Measurements from ENCODE around the gene PRDM2.

Gene PRDM2

GRCh38 chr1:13793088-13793730 lies 93.2 kb downstream of the PRDM2 start:
- TF ChIP-seq ZNF121 (tag by site-specific recombination; IDR thresholded peaks at IDR 0.05) (no peak), BCL6B (tag by site-specific recombination; IDR thresholded peaks at IDR 0.05) (no peak), ZNF530 (tag by site-specific recombination; IDR thresholded peaks at IDR 0.05; ENCODE audit: low read depth) (no peak), ZNF510 (tag by site-specific recombination; IDR thresholded peaks at IDR 0.05; ENCODE audit: insufficient replicate concordance) (no peak), FEZF1 (tag by site-specific recombination; IDR thresholded peaks at IDR 0.05) (no peak), ZNF501 (tag by site-specific recombination; IDR thresholded peaks at IDR 0.05) (no peak), ZNF221 (tag by site-specific recombination; IDR thresholded peaks at IDR 0.05; ENCODE audit: borderline replicate concordance) (no peak), ZNF223 (tag by site-specific recombination; IDR thresholded peaks at IDR 0.05) (no peak), ZFHX2 (tag by site-specific recombination; conservative IDR thresholded peaks at IDR 0.05) (no peak), ZNF513 (tag by site-specific recombination; IDR thresholded peaks at IDR 0.05) (no peak), ZFP37 (tag by site-specific recombination; IDR thresholded peaks at IDR 0.05) (no peak), TSHZ1 (tag by site-specific recombination; IDR thresholded peaks at IDR 0.05; ENCODE audit: borderline replicate concordance) (no peak), PATZ1 (tag by site-specific recombination; IDR thresholded peaks at IDR 0.05) (no peak), ZBTB21 (tag by site-specific recombination; IDR thresholded peaks at IDR 0.05) (no peak), ZNF157 (tag by site-specific recombination; IDR thresholded peaks at IDR 0.05) (no peak), PRDM1 (tag by site-specific recombination; IDR thresholded peaks at IDR 0.05) (no peak), MYNN (tag by site-specific recombination; IDR thresholded peaks at IDR 0.05; ENCODE audit: borderline replicate concordance) (no peak)
- peaks cover 0 to 22% of the 10 kb centered on the region in 2 experiments; a peak in 1 of 3 replicates for H3K36me3 ChIP-seq (ENCODE audit: control insufficient read depth in 2 of 2, insufficient read depth in 1 of 2, low read length in 2 of 2)
- ChIA-PET POLR2A (interaction anchor here (1.0 kb wide), 1 partner anchor 44 kb away, joined by 3 read pairs; no protein-coding TSS in a partner anchor), CTCF (interaction anchor here (1.2 kb wide), 1 partner anchor 172 kb away, joined by 3 read pairs; no protein-coding TSS in a partner anchor)
- H3K27ac ChIP-seq (ENCODE audit: extremely low read depth, low read depth, low read length) = no peak overlapping the region
- no peaks in the 10 kb centered on the region; the same call in 1 of the 2 replicates for H3K4me1 ChIP-seq (ENCODE audit: control insufficient read depth, insufficient read depth, low read length)
- H3K9me3 ChIP-seq (ENCODE audit: control insufficient read depth, insufficient read depth, low read depth, low read length) = no peaks in the 10 kb centered on the region
- H3K4me3 ChIP-seq (ENCODE audit: low read depth, low read length) = no peak overlapping the region

All from HEK293 (cell line).